Prostate gland (tissue), 2 donors: ENCODE results near the gene VAV2. TPM values are rescaled to one million over a fixed set of nuclear protein-coding genes. Genes with fewer than 3 reads are reported as not detected.

Experiments
- DNase-seq: peaks from one replicate; pipeline ENCODE4 v3.0.0-alpha.2; 2019; ENCODE audit warnings: low spot score
- H3K27ac ChIP-seq, 2 donors: fragments of 200-600 bp; sonication (generic); 2 replicates each; pipeline ENCODE4 v1.5.1; 2017 to 2019
- H3K27me3 ChIP-seq: fragments of 200-600 bp; sonication (generic); replicated peaks from 2 replicates; pipeline ENCODE4 v1.5.1; 2019; ENCODE audit not compliant: insufficient read depth
- H3K36me3 ChIP-seq, 2 donors: fragments of 200-600 bp; sonication (generic); 1 replicate in 1 of 2; 2 replicates in 1 of 2; pipeline versions ENCODE4 v1.5.1 to v1.8.1; 2017 to 2019
- H3K4me1 ChIP-seq: fragments of 200-600 bp; sonication (generic); replicated peaks from 2 replicates; pipeline ENCODE4 v1.5.1; 2019
- H3K4me3 ChIP-seq, 2 donors: fragments of 200-600 bp; sonication (generic); 2 replicates each; pipeline ENCODE4 v1.5.1; 2017 to 2019
- H3K9me3 ChIP-seq: fragments of 200-600 bp; sonication (generic); 2 replicates; pipeline ENCODE4 v1.5.1; 2017
- POLR2A ChIP-seq: fragments of 450-650 bp; IDR thresholded peaks from one replicate; pipeline ENCODE4 v1.6.1; 2016; ENCODE audit warnings: antibody characterized with exemption, mild to moderate bottlenecking
- POLR2AphosphoS5 ChIP-seq: sonication (generic); formaldehyde crosslinking; IDR thresholded peaks from one replicate; pipeline ENCODE4 v1.6.1; 2017; ENCODE audit warnings: antibody characterized with exemption
- WGBS: methylation state at CpG from one replicate; pipeline ENCODE4 v1.1.5; 2018; 5-methylcytosine and 5-hydroxymethylcytosine counted together
- intact Hi-C: fragments of 100-400 bp; cut with DNase I; formaldehyde crosslinking; loops from one replicate; pipeline ENCODE4 v1.14.2; 2022
- total RNA-seq, 2 donors: library from RNA; depleted of rRNA; stranded (reverse); fragments of >200 nt; gene quantifications; one replicate each; pipeline ENCODE4 v1.1.0, GENCODE V29; 2016
- TF ChIP-seq, protein P1 (sequence below), 4 experiments: fragments of 200-600 bp in 2 of 4; fragments of 450-650 bp in 2 of 4; sonication (generic) in 2 of 4; IDR thresholded peaks; 1 replicate in 3 of 4; 2 replicates in 1 of 4; pipeline ENCODE4 v1.5.1; 2016 to 2019; ENCODE audit warnings: antibody characterized with exemption in 4 of 4, mild to moderate bottlenecking in 2 of 4, moderate library complexity in 2 of 4

VAV2 gene
- total RNA-seq, 2 donors from 2014 or later = 13.5 to 19.5 TPM

DNA sequence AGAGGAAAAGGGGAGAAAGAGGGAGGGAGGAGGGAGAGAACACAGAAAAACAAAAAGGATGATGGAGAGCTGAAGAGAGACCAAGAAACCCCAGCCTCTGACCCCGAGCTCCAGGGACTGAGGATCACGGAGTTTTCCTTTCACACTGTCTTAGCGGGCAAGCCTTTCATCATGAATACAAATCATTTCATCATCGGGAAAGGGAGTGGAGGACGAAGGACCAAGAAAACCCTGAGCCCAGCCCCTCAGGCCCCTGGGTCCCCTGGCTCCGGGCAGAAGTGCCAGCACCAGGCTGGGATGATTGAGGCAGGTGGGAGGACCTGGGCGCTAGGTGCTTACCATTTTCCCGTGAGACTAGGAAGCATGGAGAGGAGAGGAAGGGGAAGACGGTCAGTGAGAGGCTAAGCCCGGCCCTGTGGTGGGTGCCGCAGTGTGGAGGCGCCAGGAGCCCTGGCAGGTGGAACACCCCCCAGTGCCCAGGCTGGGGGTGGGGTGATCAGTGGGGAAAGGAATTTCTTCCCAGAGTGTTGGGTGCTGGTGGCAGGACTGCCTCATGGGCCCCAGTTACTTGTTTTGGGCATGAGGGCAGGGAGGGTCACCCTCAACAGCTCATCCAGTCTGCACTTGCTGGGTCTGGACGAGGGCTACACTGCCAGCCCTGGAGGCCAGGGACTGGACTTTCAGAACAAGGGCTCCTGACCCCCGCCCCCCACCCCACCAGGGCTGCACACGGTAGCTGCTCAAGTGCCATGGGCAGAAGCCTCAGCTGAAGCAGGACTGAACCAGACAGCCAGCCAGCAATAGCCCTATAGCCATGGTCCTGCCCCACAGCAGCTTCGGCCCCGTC is 205.0 kb downstream of the VAV2 start:
- Histone ChIP-seq H3K27ac (no peak overlapping the region), H3K27me3 (no peaks in the 10 kb centered on the region), H3K9me3 (no peaks in the 10 kb centered on the region), H3K4me3 (no peak overlapping the region), H3K36me3 (no peaks in the 10 kb centered on the region), H3K4me1 (no peaks in the 10 kb centered on the region)
- intact Hi-C loops = no loop called here
- no peak for TF ChIP-seq POLR2AphosphoS5
- TF ChIP-seq, protein P1, sequence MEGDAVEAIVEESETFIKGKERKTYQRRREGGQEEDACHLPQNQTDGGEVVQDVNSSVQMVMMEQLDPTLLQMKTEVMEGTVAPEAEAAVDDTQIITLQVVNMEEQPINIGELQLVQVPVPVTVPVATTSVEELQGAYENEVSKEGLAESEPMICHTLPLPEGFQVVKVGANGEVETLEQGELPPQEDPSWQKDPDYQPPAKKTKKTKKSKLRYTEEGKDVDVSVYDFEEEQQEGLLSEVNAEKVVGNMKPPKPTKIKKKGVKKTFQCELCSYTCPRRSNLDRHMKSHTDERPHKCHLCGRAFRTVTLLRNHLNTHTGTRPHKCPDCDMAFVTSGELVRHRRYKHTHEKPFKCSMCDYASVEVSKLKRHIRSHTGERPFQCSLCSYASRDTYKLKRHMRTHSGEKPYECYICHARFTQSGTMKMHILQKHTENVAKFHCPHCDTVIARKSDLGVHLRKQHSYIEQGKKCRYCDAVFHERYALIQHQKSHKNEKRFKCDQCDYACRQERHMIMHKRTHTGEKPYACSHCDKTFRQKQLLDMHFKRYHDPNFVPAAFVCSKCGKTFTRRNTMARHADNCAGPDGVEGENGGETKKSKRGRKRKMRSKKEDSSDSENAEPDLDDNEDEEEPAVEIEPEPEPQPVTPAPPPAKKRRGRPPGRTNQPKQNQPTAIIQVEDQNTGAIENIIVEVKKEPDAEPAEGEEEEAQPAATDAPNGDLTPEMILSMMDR (IDR thresholded peaks at IDR 0.05) = no peak
- TF ChIP-seq POLR2A = no peak
- no peak for DNase-seq
- WGBS = 89% methylated on average over 15 of the region's 17 CpGs

DNA sequence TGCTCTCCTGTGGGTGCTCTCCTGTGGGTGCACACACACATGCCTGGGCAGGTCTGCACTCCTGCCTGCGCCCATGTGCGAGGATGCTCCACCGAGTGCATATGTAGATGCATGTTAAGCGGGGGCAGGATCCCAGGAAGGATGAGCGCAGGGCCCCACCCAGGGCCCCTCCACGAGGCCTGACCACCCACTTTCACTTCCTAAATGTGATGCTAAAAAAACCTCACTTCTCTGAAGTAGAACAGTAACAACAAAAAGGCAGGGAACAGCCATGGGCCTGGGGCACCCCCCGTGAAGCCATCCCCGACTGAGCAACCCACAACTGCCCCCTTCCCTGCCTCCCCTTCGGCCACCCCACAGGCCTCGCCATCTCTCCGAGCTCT is 205.8 kb downstream of the VAV2 start:
- Histone ChIP-seq H3K9me3 (no peaks in the 10 kb centered on the region), H3K4me1 (no peaks in the 10 kb centered on the region), H3K36me3 (no peaks in the 10 kb centered on the region), H3K27me3 (no peaks in the 10 kb centered on the region), H3K4me3 (no peak overlapping the region), H3K27ac (no peak overlapping the region)
- no peak for DNase-seq
- 88% methylated on average over 11 of the region's 11 CpGs for WGBS
- TF ChIP-seq, protein P1 (IDR thresholded peaks at IDR 0.05) = no peak
- no peak for TF ChIP-seq POLR2A
- intact Hi-C loops = no loop called here

DNA sequence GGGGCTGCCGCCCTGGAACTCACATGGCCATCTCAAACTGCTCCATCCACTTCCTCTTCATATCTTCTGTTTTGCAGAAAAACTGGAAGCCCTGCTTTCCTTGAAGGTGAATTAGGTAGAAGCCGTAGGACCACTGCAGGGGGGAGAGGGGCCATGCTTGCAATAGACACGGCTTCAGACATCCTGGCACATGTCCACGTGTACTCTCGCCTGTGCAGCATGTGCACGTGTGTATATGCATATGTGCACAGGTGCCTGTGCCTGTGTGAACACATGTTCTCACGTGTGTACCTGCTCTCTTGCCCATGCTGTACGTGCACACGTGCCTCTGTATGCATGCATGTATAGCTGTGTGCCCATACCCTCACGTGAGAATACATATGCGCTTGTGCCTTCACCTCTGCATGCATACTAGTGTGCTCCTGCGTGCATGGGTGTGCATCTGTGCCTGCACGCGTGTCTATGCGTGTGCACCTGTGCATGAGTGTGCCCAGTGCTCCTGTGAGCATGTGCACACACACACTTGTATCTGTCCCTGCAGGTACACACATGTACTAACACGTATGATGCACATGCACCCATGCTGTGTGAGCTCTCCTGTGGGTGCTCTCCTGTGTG is 206.3 kb downstream of the VAV2 start:
- no peak for DNase-seq
- Histone ChIP-seq H3K4me1 (no peaks in the 10 kb centered on the region), H3K36me3 (no peaks in the 10 kb centered on the region), H3K27me3 (no peaks in the 10 kb centered on the region), H3K4me3 (no peak overlapping the region), H3K27ac (no peak overlapping the region), H3K9me3 (no peaks in the 10 kb centered on the region)
- TF ChIP-seq POLR2AphosphoS5 (no peak), POLR2A (no peak)
- TF ChIP-seq, protein P1 (IDR thresholded peaks at IDR 0.05) = no peak
- intact Hi-C loops = no loop called here
- 88% methylated on average over 16 of the region's 16 CpGs for WGBS

DNA sequence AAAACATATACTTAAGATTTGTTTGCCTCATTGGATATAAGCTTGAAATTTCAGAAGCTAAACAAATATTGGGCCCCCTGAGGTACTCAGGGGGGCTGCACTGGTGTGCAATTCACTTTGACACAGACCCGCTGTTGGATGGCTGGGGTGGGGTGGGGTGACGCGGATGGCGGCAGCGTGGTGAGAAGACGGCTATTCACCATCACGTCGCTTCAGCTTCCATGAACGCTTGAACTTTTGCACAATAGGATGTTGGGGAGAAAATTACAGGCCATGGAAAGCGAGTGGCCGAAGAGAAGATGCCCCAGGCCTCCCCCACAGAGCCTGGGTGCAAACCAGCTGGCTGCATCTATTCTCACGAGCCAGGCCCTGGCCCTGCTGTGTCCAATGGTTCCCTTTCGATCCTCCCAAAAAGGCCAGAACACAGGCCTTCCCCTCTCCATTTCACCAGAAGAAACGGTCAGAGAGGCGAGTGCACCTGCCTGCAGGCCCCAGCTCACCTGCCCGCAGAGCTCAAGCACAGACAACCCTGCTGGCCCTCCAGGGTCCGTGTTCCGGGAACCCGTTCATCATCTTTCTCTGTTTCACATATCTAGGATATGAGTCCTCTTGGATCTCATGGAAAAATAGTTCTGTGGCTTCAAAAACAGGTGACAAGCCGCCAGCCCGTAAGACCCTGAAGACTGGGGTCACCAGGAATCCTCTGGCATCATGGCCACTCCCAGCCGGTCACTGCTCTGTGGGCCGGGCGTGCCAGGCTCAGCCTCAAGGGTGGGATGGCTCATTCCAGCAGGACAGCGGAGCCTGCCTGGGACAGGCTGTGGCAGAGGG is 207.2 kb downstream of the VAV2 start:
- Histone ChIP-seq H3K36me3 (no peaks in the 10 kb centered on the region), H3K9me3 (no peaks in the 10 kb centered on the region), H3K27ac (no peak overlapping the region), H3K27me3 (no peaks in the 10 kb centered on the region), H3K4me3 (no peak overlapping the region), H3K4me1 (no peaks in the 10 kb centered on the region)
- DNase-seq = no peak
- WGBS = 92% methylated on average over 25 of the region's 25 CpGs
- TF ChIP-seq POLR2AphosphoS5 (no peak), POLR2A (no peak)
- TF ChIP-seq, protein P1 (IDR thresholded peaks at IDR 0.05) = no peak
- intact Hi-C loops = no loop called here
